Measurements from ENCODE around the gene BCAR3.
"Not testable (repeated sequence)": the region's sequence is repeated elsewhere in the genome, so short reads cannot be mapped to it uniquely, and the experiment has no call there.

Gene BCAR3

GRCh38 chr1:93668951-93669350 lies 12.7 kb downstream of the BCAR3 start:
- DNase-seq (ENCODE audit: low spot score): no peak

DNA sequence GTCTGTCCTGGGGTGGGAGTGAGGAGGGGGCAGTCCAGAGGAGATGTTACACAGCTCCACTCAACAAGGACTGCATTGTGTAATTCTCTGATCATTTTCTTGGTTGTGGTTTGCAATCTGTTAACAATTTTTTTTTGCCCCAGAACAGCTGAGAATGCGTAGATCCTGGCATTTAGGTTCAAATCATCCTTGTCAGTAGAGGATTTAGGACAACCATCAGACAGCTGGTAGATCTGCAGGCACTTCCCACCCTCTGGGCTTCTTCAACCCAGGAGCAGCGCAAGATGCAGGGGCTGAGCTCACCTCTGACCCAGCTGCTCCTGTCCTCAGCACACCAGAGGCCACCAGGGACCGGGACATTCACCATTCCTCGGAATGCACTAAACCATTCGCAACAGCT lies 13.5 kb downstream of the BCAR3 start:
- DNase-seq (ENCODE audit: low spot score): no peak

- DNase-seq (ENCODE audit: low spot score): no peak
These were observed 14.0 kb downstream of the BCAR3 start for GRCh38 chr1:93667642-93668041.

DNA sequence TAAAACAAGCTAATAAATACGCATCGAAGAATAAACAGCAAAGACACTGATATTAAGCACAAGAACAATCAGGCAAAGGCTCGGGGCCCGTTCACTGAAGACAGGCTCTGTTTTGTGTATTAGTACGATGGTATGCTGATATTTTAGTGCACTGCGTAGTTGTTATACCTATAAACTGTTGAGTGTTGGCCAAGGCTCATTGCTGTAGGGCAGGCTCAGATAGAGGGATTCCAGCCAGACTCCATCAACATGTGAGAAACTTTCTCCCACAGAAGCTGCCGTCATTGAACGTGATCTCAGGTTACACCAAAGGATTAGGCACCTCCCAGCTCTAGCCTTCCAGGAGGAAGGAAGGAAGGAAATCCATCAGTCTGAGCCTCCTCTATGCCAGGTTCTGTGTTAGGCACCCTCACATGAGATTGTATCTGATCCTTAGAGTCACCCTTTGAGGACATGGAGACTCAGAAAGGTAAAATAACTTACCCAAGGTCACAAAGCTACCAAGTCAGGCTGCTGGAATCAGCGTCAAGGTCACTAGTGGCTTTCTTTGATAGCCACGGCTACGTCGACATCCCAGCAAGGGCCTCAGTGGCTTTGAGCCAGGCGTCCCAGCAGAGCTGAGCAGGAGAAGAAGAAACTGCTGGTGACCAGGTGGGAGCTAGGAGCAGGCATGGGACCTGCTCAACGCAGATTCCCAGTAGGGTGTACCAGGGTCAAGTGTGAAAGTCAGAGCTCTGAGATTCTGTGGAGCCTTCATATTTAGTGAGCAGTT lies 14.8 kb downstream of the BCAR3 start:
- no peak for DNase-seq (ENCODE audit: low spot score)

- DNase-seq (ENCODE audit: low spot score): no peak
These were observed 16.6 kb downstream of the BCAR3 start for GRCh38 chr1:93665015-93665414.

GRCh38 chr1:93663208-93663614 lies 18.4 kb downstream of the BCAR3 start:
- DNase-seq (ENCODE audit: low spot score): no peak

DNA sequence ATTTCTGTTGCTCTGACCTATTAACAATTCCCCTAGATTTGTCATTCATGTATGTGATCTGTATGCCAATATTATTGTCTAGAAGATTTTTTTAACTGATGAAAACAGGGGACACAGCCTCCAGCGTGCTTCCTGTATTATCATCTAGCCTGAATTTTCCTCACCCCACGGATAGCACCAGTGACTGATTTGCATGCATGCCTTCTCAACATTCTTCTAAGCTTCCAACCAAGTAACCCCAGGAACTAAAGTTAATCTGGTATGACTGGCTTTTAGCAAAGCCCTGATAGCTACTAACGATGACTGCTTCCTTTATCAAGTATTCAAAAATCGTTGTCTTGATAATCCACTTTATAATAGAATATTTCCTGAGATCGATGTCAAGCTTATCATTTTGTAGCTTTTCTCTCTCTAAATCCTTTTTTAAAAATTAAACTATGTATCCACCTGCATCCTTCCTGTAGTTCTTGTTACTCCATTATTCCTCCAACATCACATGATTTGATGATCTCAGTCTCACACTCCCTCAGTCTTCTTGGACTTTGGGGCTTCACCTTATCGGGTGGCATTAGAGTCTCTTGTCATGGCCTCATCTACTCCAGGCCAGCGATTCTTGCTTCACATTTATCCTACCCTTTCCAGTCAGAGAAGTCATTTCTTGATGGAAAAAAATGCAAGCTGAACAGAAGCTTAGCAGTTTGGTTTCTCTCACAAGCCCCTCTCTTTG lies 19.0 kb downstream of the BCAR3 start:
- DNase-seq (ENCODE audit: low spot score): no peak

DNA sequence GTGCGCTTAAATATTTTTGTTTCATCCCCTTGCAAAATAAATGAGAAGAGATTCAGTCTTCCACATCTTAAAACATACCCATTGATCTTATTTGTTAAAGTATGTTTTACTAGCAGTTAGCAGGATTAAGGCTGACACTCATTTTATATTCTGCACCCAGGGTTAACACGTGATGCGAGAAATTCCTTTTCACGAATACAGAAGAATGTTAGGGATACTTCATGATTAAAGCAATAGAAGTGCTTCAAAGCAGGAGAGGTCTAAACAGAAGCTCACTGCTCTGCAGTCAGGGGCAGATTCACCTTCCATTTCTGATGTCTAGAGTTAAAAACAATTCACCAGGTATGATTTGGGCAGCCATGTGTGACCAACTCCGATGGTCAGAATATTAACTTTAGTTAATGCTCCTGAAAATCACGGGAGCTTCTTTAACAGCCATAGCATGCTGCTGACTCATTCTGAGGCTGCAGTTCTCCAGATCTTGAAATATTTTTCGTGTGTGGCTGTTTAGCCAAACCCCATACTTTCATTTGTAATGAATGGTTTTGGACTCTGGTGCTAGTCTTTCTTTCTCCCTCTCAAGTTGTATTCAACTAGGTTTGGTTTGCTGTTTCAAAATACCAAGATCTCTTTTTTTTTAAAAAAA lies 19.7 kb downstream of the BCAR3 start:
- DNase-seq (ENCODE audit: low spot score): peak; percentile 66

DNA sequence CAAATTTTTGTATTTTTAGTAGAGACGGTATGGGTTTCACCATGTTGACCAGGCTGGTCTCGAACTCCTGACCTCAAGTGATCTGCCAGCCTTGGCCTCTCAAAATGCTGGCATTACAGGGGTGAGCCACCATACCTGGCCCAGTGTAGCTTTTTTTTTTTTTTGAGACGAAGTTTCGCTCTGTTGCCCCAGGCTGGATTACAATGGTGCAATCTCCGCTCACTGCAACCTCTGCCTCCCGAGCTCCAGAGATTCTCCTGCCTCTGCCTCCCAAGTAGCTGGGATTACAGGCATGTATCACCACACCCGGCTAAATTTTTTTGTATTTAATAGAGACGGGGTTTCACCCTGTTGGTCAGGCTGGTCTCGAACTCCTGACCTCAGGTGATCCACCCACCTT lies 20.3 kb downstream of the BCAR3 start:
- not testable (repeated sequence) for DNase-seq (ENCODE audit: low spot score)

- peak; percentile 64 for DNase-seq (ENCODE audit: low spot score)
These were observed 21.7 kb downstream of the BCAR3 start for GRCh38 chr1:93659822-93660503.

- DNase-seq (ENCODE audit: low spot score): no peak
These were observed 23.4 kb downstream of the BCAR3 start for GRCh38 chr1:93658188-93658587.

DNA sequence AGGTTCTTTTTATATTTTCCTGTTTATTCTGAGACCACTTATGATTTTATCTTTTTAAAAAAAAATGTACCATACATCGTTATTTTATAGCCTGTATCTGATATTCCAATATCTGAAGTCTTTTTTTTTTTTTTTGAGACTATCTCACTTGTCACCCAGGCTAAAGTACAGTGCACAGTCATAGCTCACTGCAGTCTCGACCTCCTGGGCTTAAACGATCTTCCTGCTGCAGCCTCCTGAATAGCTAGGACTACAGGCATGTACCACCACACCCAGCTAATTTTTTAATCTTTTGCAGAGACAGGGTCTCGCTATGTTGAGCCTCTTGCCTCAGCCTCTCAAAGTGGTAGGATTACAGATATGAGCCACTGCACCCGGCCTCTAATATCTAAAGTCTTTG lies 25.1 kb downstream of the BCAR3 start:
- no peak for DNase-seq (ENCODE audit: low spot score)

DNA sequence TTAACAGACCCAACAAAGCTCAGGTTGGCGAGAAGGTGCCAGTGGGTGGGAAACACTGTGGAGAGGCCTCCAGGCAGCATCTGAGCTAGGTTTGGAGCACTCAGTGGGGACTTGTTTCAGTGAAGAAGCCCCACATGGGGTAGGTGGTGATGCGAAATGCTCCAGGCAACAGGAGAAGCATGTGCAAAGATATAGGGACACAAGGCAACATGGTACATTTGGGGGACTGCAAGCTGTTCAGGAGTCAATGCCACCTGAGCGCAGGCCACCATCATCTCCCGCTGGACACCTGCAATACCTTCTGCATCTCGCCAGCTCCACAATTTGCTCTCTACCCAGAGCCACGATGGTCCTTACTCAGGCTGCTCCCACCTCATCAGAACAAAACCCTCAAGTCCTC lies 28.0 kb downstream of the BCAR3 start:
- DNase-seq (ENCODE audit: low spot score): no peak

- no peak for DNase-seq (ENCODE audit: low spot score)
These were observed 29.2 kb downstream of the BCAR3 start for GRCh38 chr1:93652323-93652949.

DNA sequence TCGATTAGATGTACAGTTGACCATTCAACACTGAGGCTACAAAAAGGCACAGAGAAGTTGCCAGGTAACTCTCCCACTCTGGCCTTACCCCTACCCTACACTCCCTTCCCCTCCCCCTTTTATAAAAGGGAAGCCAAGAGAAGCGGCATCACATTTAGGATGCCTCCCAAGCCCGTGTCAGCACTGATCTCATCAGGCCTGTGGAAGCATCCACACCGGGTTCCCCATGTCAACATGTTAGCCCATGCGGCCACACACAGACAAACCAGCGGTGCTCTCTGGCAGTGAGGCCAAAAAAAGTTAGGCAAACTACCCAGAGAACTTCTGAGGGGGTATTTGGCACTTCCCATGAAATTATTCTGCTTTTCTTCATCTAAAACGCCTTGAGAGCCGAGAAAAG lies 29.9 kb downstream of the BCAR3 start:
- no peak for DNase-seq (ENCODE audit: low spot score)

DNA sequence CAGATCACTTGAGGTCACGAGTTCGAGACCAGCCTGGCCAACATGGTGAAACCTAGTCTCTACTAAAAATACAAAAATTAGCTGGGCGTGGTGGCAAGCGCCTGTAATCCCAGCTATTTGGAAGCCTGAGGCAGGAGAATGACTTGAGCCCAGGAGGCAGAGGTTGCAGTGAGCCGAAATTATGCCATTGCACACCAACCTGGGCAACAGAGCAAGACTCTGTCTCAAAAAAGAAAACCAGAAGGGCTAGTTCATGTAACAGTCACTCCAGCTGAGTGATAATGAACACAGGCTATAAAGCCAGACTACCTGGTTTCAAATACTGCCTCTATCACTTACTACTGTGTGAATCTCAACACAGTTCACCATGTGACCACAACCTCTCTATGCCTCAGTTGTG lies 31.5 kb downstream of the BCAR3 start:
- not testable (repeated sequence) for DNase-seq (ENCODE audit: low spot score)

GRCh38 chr1:93649231-93649630 lies 32.4 kb downstream of the BCAR3 start:
- DNase-seq (ENCODE audit: low spot score): no peak

DNA sequence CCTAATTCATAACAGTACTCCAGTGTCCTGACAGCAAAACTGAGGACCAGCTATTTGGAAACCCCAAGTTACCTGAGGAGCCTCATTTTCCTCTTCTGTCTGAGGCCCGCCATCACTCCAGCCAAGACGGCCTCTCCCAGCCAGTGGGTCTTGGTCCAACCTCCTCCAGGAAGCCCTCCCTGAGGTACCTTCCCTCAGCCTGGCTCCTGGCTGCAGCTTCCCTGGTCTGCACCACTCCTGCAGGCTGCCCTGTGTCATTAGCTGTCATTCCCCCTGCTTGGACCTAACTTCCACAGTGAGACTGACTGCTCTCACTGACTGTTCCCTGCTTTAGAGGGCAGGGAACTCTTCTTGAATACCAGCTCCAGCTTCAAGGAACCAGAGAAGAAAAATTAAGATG lies 33.0 kb downstream of the BCAR3 start:
- no peak for DNase-seq (ENCODE audit: low spot score)

DNA sequence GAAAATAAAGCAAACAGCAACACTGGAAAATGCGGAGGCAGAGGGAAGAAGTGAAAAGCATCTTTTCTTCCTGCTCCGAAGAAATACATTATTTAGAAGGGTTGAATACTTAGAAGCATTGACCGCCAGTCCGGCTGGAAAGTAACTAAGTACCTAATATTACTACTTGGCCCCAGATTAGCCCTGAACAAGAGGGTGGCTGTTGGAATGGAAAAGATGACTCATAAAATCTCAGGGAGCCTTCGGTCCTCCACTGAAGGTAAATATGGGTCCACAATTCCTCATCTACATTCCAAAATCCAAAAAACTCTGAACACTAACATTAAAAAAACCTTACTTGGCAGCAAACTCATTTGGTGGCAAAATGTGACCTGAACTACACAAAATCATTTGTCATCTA lies 40.1 kb downstream of the BCAR3 start:
- DNase-seq (ENCODE audit: low spot score): no peak

DNA sequence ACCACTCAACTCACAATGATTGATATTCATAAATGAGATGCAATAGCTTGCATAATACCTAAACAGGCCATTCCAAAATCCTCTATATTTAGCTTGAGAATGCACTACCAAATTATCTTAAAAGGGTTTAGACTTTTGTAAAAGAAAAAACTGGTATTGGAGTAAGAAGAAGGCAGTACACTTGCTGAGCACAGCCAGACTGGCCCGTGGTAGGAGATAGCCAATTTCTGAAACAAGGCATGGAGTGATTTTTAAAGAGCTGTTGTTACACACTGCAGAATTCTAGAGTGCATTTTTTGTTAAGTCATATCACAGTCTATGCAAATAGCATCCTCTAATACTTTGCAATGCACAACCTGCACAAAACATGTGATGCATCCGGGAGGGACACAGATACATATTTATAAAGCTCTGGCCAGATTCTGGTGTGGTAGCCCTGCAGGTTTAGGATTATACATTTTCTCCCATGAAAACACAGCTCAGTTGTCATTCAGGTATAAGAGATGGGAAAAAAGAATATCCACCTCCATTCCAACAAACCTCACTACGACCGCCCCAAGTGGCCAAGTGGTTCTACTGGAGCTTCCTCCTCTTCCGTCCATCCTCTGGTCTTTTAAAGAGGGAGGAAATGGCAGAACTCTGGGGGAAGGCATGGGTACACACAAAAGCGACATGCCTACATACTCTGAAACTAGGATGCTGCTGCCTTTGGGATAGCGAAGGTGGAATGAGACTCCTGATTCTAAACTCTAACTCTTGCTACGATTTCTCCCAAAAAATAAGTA lies 40.8 kb downstream of the BCAR3 start:
- DNase-seq (ENCODE audit: low spot score): no peak

DNA sequence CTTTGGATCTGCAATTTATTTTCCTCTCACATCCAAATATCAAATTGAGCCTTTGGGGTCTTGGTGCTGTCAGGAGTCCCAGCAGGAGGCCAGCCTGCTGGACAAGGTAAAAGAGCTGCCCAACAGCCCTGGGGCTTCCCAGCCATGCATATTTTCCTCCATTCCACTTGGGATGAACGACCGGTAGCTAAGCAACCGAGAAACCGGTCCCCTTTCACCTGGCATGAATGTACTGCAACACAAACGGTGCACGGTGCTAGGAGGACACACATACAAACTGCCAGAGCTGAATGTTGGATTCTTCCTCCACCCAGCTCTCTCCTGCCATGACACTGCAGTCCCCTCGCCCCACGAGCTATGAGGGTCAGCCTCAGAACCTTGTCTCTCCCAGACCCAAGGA lies 42.7 kb downstream of the BCAR3 start:
- no peak for DNase-seq (ENCODE audit: low spot score)

All from hematopoietic multipotent progenitor cell treated with erythropoietin and hydrocortisone succinate and interleukin-3 and kit ligand, for 15 days (in vitro differentiated cells).